Trophoblast cell (in vitro differentiated cells and primary cell): ENCODE measurements around the gene MYO18B.

Experiments
- DNase-seq, 2 donors: peaks; one replicate each; pipeline ENCODE4 v3.0.0-alpha.2; 2016
- H2AFZ ChIP-seq: 2 replicates; pipeline ENCODE4 v1.6.1; 2013; ENCODE audit warnings: low read length, moderate library complexity, mild to moderate bottlenecking; ENCODE audit not compliant: insufficient read depth, poor library complexity
- H2AK5ac ChIP-seq: 2 replicates; pipeline ENCODE4 v1.6.1; 2013; ENCODE audit warnings: mild to moderate bottlenecking, low read length
- H2BK120ac ChIP-seq: 2 replicates; pipeline ENCODE4 v1.6.1; 2013; ENCODE audit warnings: low read length, mild to moderate bottlenecking, moderate library complexity; ENCODE audit not compliant: insufficient read depth, poor library complexity
- H2BK12ac ChIP-seq: 2 replicates; pipeline ENCODE4 v1.6.1; 2013; ENCODE audit warnings: mild to moderate bottlenecking, low read length, moderate library complexity
- H2BK5ac ChIP-seq: 2 replicates; pipeline ENCODE4 v1.6.1; 2013; ENCODE audit warnings: low read length, low read depth, moderate library complexity, mild to moderate bottlenecking; ENCODE audit not compliant: poor library complexity
- H3K14ac ChIP-seq: 2 replicates; pipeline ENCODE4 v1.6.1; 2013; ENCODE audit warnings: mild to moderate bottlenecking, low read length
- H3K18ac ChIP-seq: 2 replicates; pipeline ENCODE4 v1.6.1; 2013; ENCODE audit warnings: mild to moderate bottlenecking, low read length
- H3K23ac ChIP-seq: 2 replicates; pipeline ENCODE4 v1.6.1; 2013; ENCODE audit warnings: low read length
- H3K27ac ChIP-seq: 2 replicates; pipeline ENCODE4 v1.5.1; 2013; ENCODE audit warnings: low read depth, mild to moderate bottlenecking, inconsistent platforms, low read length, moderate library complexity
- H3K27me3 ChIP-seq: 2 replicates; pipeline ENCODE4 v1.6.1; 2013; ENCODE audit warnings: inconsistent platforms, mild to moderate bottlenecking, low read length, moderate library complexity; ENCODE audit not compliant: insufficient read depth
- H3K36me3 ChIP-seq, 2 experiments: 1 replicate in 1 of 2; 2 replicates in 1 of 2; pipeline ENCODE4 v1.6.1; 2013; ENCODE audit warnings: low read length in 2 of 2, mild to moderate bottlenecking in 2 of 2, moderate library complexity in 1 of 2; ENCODE audit not compliant: insufficient read depth in 2 of 2, control insufficient read depth in 1 of 2
- H3K4ac ChIP-seq: 2 replicates; pipeline ENCODE4 v1.6.1; 2013; ENCODE audit warnings: low read depth, mild to moderate bottlenecking, low read length, moderate library complexity
- H3K4me1 ChIP-seq, 2 experiments: 1 replicate in 1 of 2; 2 replicates in 1 of 2; pipeline ENCODE4 v1.6.1; 2013; ENCODE audit warnings: low read length in 2 of 2, mild to moderate bottlenecking in 2 of 2, moderate library complexity in 1 of 2; ENCODE audit not compliant: insufficient read depth in 2 of 2, control insufficient read depth in 1 of 2
- H3K4me2 ChIP-seq: 2 replicates; pipeline ENCODE4 v1.6.1; 2013; ENCODE audit warnings: inconsistent platforms, mild to moderate bottlenecking, low read length, moderate library complexity
- H3K4me3 ChIP-seq: 2 replicates; pipeline ENCODE4 v1.5.1; 2013; ENCODE audit warnings: mild to moderate bottlenecking, low read depth, low read length, inconsistent platforms
- H3K79me1 ChIP-seq: one replicate; pipeline ENCODE4 v1.6.1; 2013; ENCODE audit warnings: low read length
- H3K79me2 ChIP-seq: 2 replicates; pipeline ENCODE4 v1.6.1; 2013; ENCODE audit warnings: low read length, mild to moderate bottlenecking; ENCODE audit not compliant: control insufficient read depth, insufficient read depth, poor library complexity
- H3K9ac ChIP-seq: 2 replicates; pipeline ENCODE4 v1.6.1; 2013; ENCODE audit warnings: mild to moderate bottlenecking, low read length
- H3K9me3 ChIP-seq: 2 replicates; pipeline ENCODE4 v1.6.1; 2013; ENCODE audit warnings: low read depth, mild to moderate bottlenecking, control low read depth, inconsistent platforms, low read length; ENCODE audit not compliant: insufficient read depth
- H4K12ac ChIP-seq: 2 replicates; pipeline ENCODE4 v1.6.1; 2013; ENCODE audit warnings: low read depth, mild to moderate bottlenecking, low read length, moderate library complexity
- H4K8ac ChIP-seq: 2 replicates; pipeline ENCODE4 v1.6.1; 2013; ENCODE audit warnings: low read depth, mild to moderate bottlenecking, low read length, moderate library complexity
- H4K91ac ChIP-seq: one replicate; pipeline ENCODE4 v1.6.1; 2013; ENCODE audit warnings: low read depth, mild to moderate bottlenecking, low read length, moderate library complexity
- WGBS: extraction: QIAGEN DNeasy Blood & Tissue Kit; methylation state at CpG from one replicate; pipeline ENCODE4 v1.1.7; 2013; ENCODE audit warnings: missing lambda C conversion rate; ENCODE audit not compliant: insufficient read length, insufficient coverage; ENCODE audit errors: extremely low coverage; 5-methylcytosine and 5-hydroxymethylcytosine counted together

The MYO18B gene

GRCh38 chr22:26033586-26033985, 291.6 kb downstream of the MYO18B start:
- Histone ChIP-seq H3K4ac (no peak overlapping the region), H3K4me1 (no peaks in the 10 kb centered on the region), H3K79me2 (no peaks in the 10 kb centered on the region), H4K91ac (no peak overlapping the region), H2AFZ (no peak overlapping the region), H2BK5ac (no peak overlapping the region), H3K27ac (no peak overlapping the region), H3K79me1 (no peaks in the 10 kb centered on the region), H2AK5ac (no peak overlapping the region), H3K23ac (no peak overlapping the region), H3K4me3 (no peak overlapping the region), H4K12ac (no peak overlapping the region), H3K27me3 (no peaks in the 10 kb centered on the region), H4K8ac (no peak overlapping the region), H3K9me3 (peaks cover 9% of the 10 kb centered on the region), H3K14ac (no peak overlapping the region), H3K9ac (no peak overlapping the region), H2BK120ac (no peak overlapping the region), H3K36me3 (no peaks in the 10 kb centered on the region), H2BK12ac (no peak overlapping the region), H3K18ac (no peak overlapping the region), H3K4me2 (no peak overlapping the region)
- no peak for DNase-seq

GRCh38 chr22:26035523-26035922, 293.5 kb downstream of the MYO18B start:
- Histone ChIP-seq H3K36me3 (no peaks in the 10 kb centered on the region), H3K4me1 (no peaks in the 10 kb centered on the region), H3K14ac (no peak overlapping the region), H3K4ac (no peak overlapping the region), H4K12ac (no peak overlapping the region), H3K4me3 (no peak overlapping the region), H4K91ac (no peak overlapping the region), H3K23ac (no peak overlapping the region), H3K27ac (no peak overlapping the region), H3K27me3 (no peaks in the 10 kb centered on the region), H2AFZ (no peak overlapping the region), H4K8ac (no peak overlapping the region), H3K79me1 (no peaks in the 10 kb centered on the region), H2BK120ac (no peak overlapping the region), H3K4me2 (no peak overlapping the region), H3K79me2 (no peaks in the 10 kb centered on the region), H3K18ac (no peak overlapping the region), H2BK5ac (no peak overlapping the region), H2AK5ac (no peak overlapping the region), H2BK12ac (no peak overlapping the region), H3K9me3 (peaks cover 9% of the 10 kb centered on the region), H3K9ac (no peak overlapping the region)
- no peak for DNase-seq
- WGBS = no CpG with 5 or more reads among the region's 3 CpGs

DNA sequence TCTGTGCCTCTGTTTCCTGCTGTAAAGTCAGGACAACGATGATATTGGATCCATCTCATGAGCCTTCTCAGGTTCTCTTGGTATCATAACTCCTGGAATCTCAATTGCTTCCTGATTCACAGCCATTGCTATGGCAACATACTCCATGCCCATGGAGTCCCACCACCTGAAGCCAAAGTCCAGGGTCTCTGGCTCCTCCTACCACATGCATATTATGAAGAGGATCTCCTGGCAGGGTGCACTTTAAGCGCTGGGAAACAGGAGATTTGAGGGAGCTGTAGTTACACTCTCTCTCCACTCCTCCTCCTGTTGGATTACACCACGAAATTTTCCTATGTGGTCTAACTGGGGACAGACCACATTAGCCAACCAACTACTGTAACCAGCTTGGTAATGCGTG, 296.4 kb downstream of the MYO18B start:
- DNase-seq = no peak

DNA sequence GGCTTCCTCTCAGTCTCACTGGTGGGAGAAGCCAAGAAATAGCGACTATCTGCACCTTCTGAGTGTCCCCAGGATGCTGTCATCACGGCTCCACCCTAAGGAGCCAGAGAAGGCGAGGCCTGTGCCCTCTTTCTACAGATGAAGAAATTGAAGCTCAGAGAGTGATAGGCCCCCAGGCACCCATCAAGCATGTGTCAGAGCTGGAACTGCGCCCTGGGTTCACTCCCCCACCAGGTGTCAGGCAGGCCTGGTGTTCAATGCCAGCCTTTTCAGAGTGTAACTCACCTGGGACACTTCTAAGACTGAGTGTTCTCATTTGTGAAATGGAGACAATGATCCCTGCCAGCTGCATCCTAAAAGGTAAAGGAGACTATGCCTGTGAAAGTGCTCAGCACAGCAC, 299.9 kb downstream of the MYO18B start:
- Histone ChIP-seq H4K8ac (no peak overlapping the region), H3K9ac (no peak overlapping the region), H3K79me2 (no peaks in the 10 kb centered on the region), H3K18ac (no peak overlapping the region), H2AFZ (no peak overlapping the region), H2BK12ac (no peak overlapping the region), H3K4me2 (no peak overlapping the region), H3K4me1 (no peaks in the 10 kb centered on the region), H3K27ac (no peak overlapping the region), H3K14ac (no peak overlapping the region), H2AK5ac (no peak overlapping the region), H3K4me3 (no peak overlapping the region), H2BK120ac (no peak overlapping the region), H4K12ac (no peak overlapping the region), H3K9me3 (no peaks in the 10 kb centered on the region), H3K79me1 (no peaks in the 10 kb centered on the region), H3K36me3 (no peaks in the 10 kb centered on the region), H3K27me3 (no peaks in the 10 kb centered on the region), H3K23ac (no peak overlapping the region), H2BK5ac (no peak overlapping the region), H4K91ac (no peak overlapping the region), H3K4ac (no peak overlapping the region)
- WGBS = no CpG with 5 or more reads among the region's 4 CpGs
- DNase-seq = no peak

More for the DNA sequence above, 296.4 kb downstream of the MYO18B start:
- no peaks in the 10 kb centered on the region for H3K4me1 ChIP-seq
- no peak overlapping the region for H3K27ac ChIP-seq
- peaks cover 9% of the 10 kb centered on the region for H3K9me3 ChIP-seq
- H3K4me2 ChIP-seq = no peak overlapping the region
- no peaks in the 10 kb centered on the region for H3K27me3 ChIP-seq
- no peak overlapping the region for H3K18ac ChIP-seq
- no peak overlapping the region for H3K4me3 ChIP-seq
- no peak overlapping the region for H4K8ac ChIP-seq
- H3K4ac ChIP-seq = no peak overlapping the region
- H2BK120ac ChIP-seq = no peak overlapping the region
- H3K79me2 ChIP-seq = no peaks in the 10 kb centered on the region
- no peak overlapping the region for H4K12ac ChIP-seq
- no peak overlapping the region for H2BK5ac ChIP-seq
- no peak overlapping the region for H3K14ac ChIP-seq
- no peak overlapping the region for H2BK12ac ChIP-seq
- WGBS = no CpG with 5 or more reads among the region's 4 CpGs
- no peaks in the 10 kb centered on the region for H3K79me1 ChIP-seq
- H2AK5ac ChIP-seq = no peak overlapping the region
- no peak overlapping the region for H4K91ac ChIP-seq
- no peaks in the 10 kb centered on the region for H3K36me3 ChIP-seq
- H3K9ac ChIP-seq = no peak overlapping the region
- H3K23ac ChIP-seq = no peak overlapping the region
- H2AFZ ChIP-seq = no peak overlapping the region
